Fibroblast of skin of scalp (primary cell): ENCODE data around the gene TNRC18.

Source experiments
- DNase-seq: peaks from one replicate; pipeline ENCODE4 v3.0.0-alpha.2; 2013

TNRC18 gene

GRCh38 chr7:5450549-5451327 is 27.1 kb upstream of the TNRC18 start:
- DNase-seq: peak; percentile 55

GRCh38 chr7:5448378-5449037 is 24.9 kb upstream of the TNRC18 start:
- peak; percentile 35 for DNase-seq

GRCh38 chr7:5445981-5446594 is 22.5 kb upstream of the TNRC18 start:
- DNase-seq: no peak

GRCh38 chr7:5443678-5444077 is 20.0 kb upstream of the TNRC18 start:
- DNase-seq: no peak

- DNase-seq: no peak
Observed at GRCh38 chr7:5442757-5443305, 19.2 kb upstream of the TNRC18 start.

GRCh38 chr7:5441840-5442503 is 18.3 kb upstream of the TNRC18 start:
- DNase-seq: no peak

- no peak for DNase-seq
Observed at GRCh38 chr7:5439572-5440496, 16.2 kb upstream of the TNRC18 start.

GRCh38 chr7:5439209-5439571 is 15.6 kb upstream of the TNRC18 start:
- no peak for DNase-seq

- no peak for DNase-seq
Observed at GRCh38 chr7:5437987-5438386, 14.4 kb upstream of the TNRC18 start.

GRCh38 chr7:5437348-5437892 is 13.8 kb upstream of the TNRC18 start:
- DNase-seq: no peak

GRCh38 chr7:5436003-5436678 is 12.5 kb upstream of the TNRC18 start:
- no peak for DNase-seq

- no peak for DNase-seq
Observed at GRCh38 chr7:5435291-5436002, 11.8 kb upstream of the TNRC18 start.

- DNase-seq: no peak
Observed at GRCh38 chr7:5433181-5433580, 9.5 kb upstream of the TNRC18 start.

GRCh38 chr7:5432691-5433090 is 9.1 kb upstream of the TNRC18 start:
- no peak for DNase-seq

GRCh38 chr7:5431560-5432015 is 8.0 kb upstream of the TNRC18 start:
- no peak for DNase-seq

GRCh38 chr7:5430612-5430947 is 6.9 kb upstream of the TNRC18 start:
- DNase-seq: no peak

GRCh38 chr7:5429857-5430611 is 6.4 kb upstream of the TNRC18 start:
- DNase-seq: peak; percentile 84

GRCh38 chr7:5429253-5429856 is 5.7 kb upstream of the TNRC18 start:
- DNase-seq: peak; percentile 63
